Esophagus squamous epithelium (tissue), 5 donors: ENCODE data around the gene EBNA1BP2. TPM values are rescaled to one million over a fixed set of nuclear protein-coding genes. Genes with fewer than 3 reads are reported as not detected.
"Not testable (repeated sequence)": the region's sequence is repeated elsewhere in the genome, so short reads cannot be mapped to it uniquely, and the experiment has no call there.

ENCODE experiments used
- DNase-seq: peaks from one replicate; lab custom pipeline; 2025; lab: John Stamatoyannopoulos, UW
- H3K27ac ChIP-seq, 4 donors: fragments of 200-600 bp; sonication (generic); one replicate each; pipeline ENCODE4 v1.5.1; 2016 to 2019; ENCODE audit warnings: mild to moderate bottlenecking in 1 of 4
- H3K27me3 ChIP-seq, 4 donors: fragments of 200-600 bp; sonication (generic); 1 replicate in 3 of 4; 2 replicates in 1 of 4; pipeline versions ENCODE4 v1.5.1 to v1.6.0; 2017 to 2021; ENCODE audit warnings: antibody characterized with exemption in 1 of 4
- H3K36me3 ChIP-seq, 3 donors: fragments of 200-600 bp; sonication (generic); one replicate each; pipeline ENCODE4 v1.5.1; 2016 to 2019
- H3K4me1 ChIP-seq, 3 donors: fragments of 200-600 bp; sonication (generic); one replicate each; pipeline ENCODE4 v1.5.1; 2017 to 2019
- H3K4me3 ChIP-seq, 4 donors: fragments of 200-600 bp; sonication (generic); 1 replicate in 3 of 4; 2 replicates in 1 of 4; pipeline ENCODE4 v1.5.1; 2016 to 2019; ENCODE audit warnings: mild to moderate bottlenecking in 2 of 4, moderate library complexity in 1 of 4
- H3K9me3 ChIP-seq, 3 donors: fragments of 200-600 bp; sonication (generic); one replicate each; pipeline ENCODE4 v1.5.1; 2016 to 2019
- CTCF ChIP-seq, 6 experiments: fragments of 450-650 bp in 4 of 6; fragments of 200-600 bp in 2 of 6; sonication (generic) in 2 of 6; IDR thresholded peaks; one replicate each; pipeline ENCODE4 v1.5.1; 2016 to 2019; ENCODE audit warnings: antibody characterized with exemption in 6 of 6, mild to moderate bottlenecking in 4 of 6, moderate library complexity in 4 of 6
- POLR2A ChIP-seq, 4 donors: fragments of 450-650 bp; IDR thresholded peaks; one replicate each; pipeline ENCODE4 v1.6.1; 2017; ENCODE audit warnings: antibody characterized with exemption in 4 of 4, mild to moderate bottlenecking in 4 of 4, moderate library complexity in 3 of 4
- WGBS, 2 donors: methylation state at CpG; one replicate each; pipeline ENCODE4 v1.1.5; 2018; 5-methylcytosine and 5-hydroxymethylcytosine counted together
- intact Hi-C: fragments of 100-400 bp; cut with DNase I; formaldehyde crosslinking; loops from one replicate; pipeline ENCODE4 v1.15.0; 2022
- total RNA-seq, 4 donors: library from RNA; depleted of rRNA; stranded (reverse); fragments of >200 nt; gene quantifications; one replicate each; pipeline ENCODE4 v1.1.0, GENCODE V29; 2016
- donor health status: DM: yes; HTN: yes; CAD: no.

Gene EBNA1BP2
- total RNA-seq, 4 donors from 2014 or later, result 44.4 to 99.3 (median 60.7) TPM

- WGBS, 2 donors, result 27 to 52% methylated on average over 7 of the region's 7 CpGs
- peaks cover 0 to 37% (median 0%) of the 10 kb centered on the region in 4 donors for H3K27me3 ChIP-seq
- H3K4me3 ChIP-seq, result no peak overlapping the region
- H3K36me3 ChIP-seq, result no peaks in the 10 kb centered on the region
- no peak for DNase-seq
- peaks cover 0 to 16% (median 7%) of the 10 kb centered on the region in 3 donors for H3K4me1 ChIP-seq
- H3K27ac ChIP-seq, result no peak overlapping the region
- no peak for TF ChIP-seq POLR2A (IDR thresholded peaks at IDR 0.05)
- TF ChIP-seq CTCF (IDR thresholded peaks at IDR 0.05), result peak in 1 of 6 experiments; percentile 29
- peaks cover 0 to 5% (median 0%) of the 10 kb centered on the region in 3 donors for H3K9me3 ChIP-seq
- intact Hi-C loops, result no loop called here
These were observed 28.6 kb downstream of the EBNA1BP2 start for GRCh38 chr1:43143441-43143888.

GRCh38 chr1:43140583-43140982 is 31.5 kb downstream of the EBNA1BP2 start:
- Histone ChIP-seq H3K27ac (no peak overlapping the region), H3K36me3 (no peaks in the 10 kb centered on the region), H3K27me3 (peaks cover 0 to 21% (median 0%) of the 10 kb centered on the region in 4 donors), H3K9me3 (peaks cover 0 to 5% (median 0%) of the 10 kb centered on the region in 3 donors), H3K4me1 (peaks cover 0 to 12% (median 0%) of the 10 kb centered on the region in 3 donors), H3K4me3 (no peak overlapping the region)
- intact Hi-C loops, result no loop called here
- 91% methylated on average over 4 of the region's 4 CpGs for WGBS, 2 donors
- TF ChIP-seq CTCF (IDR thresholded peaks at IDR 0.05) (no peak), POLR2A (IDR thresholded peaks at IDR 0.05) (no peak)
- no peak for DNase-seq

GRCh38 chr1:43140010-43140409 is 32.1 kb downstream of the EBNA1BP2 start:
- no peaks in the 10 kb centered on the region for H3K36me3 ChIP-seq
- H3K27ac ChIP-seq, result no peak overlapping the region
- peaks cover 0 to 18% (median 0%) of the 10 kb centered on the region in 3 donors for H3K4me1 ChIP-seq
- intact Hi-C loops, result no loop called here
- H3K27me3 ChIP-seq, result peaks cover 0 to 17% (median 0%) of the 10 kb centered on the region in 4 donors
- no peak overlapping the region for H3K4me3 ChIP-seq
- H3K9me3 ChIP-seq, result peaks cover 0 to 5% (median 0%) of the 10 kb centered on the region in 3 donors
- no peak for DNase-seq
- TF ChIP-seq POLR2A (IDR thresholded peaks at IDR 0.05) (no peak), CTCF (IDR thresholded peaks at IDR 0.05) (no peak)

GRCh38 chr1:43139295-43139694 is 32.8 kb downstream of the EBNA1BP2 start:
- H3K9me3 ChIP-seq, intact Hi-C loops, H3K36me3 ChIP-seq, DNase-seq, H3K27ac ChIP-seq, H3K4me3 ChIP-seq: not testable (repeated sequence)
- peaks cover 0 to 21% (median 0%) of the 10 kb centered on the region in 3 donors for H3K4me1 ChIP-seq
- 88 to 92% methylated on average over 8 of the region's 8 CpGs for WGBS, 2 donors
- peaks cover 0 to 10% (median 0%) of the 10 kb centered on the region in 4 donors for H3K27me3 ChIP-seq

- Histone ChIP-seq H3K27ac (no peak overlapping the region), H3K9me3 (peaks cover 0 to 5% (median 0%) of the 10 kb centered on the region in 3 donors), H3K27me3 (peaks cover 0 to 3% (median 0%) of the 10 kb centered on the region in 4 donors), H3K4me3 (no peak overlapping the region), H3K4me1 (peaks cover 0 to 25% (median 0%) of the 10 kb centered on the region in 3 donors), H3K36me3 (no peaks in the 10 kb centered on the region)
- WGBS, 2 donors, result 83 to 85% methylated on average over 5 to 7 of the region's 7 CpGs
- DNase-seq, result no peak
- intact Hi-C loops, result no loop called here
- TF ChIP-seq CTCF (IDR thresholded peaks at IDR 0.05), result no peak
- no peak for TF ChIP-seq POLR2A (IDR thresholded peaks at IDR 0.05)
These were observed 34.5 kb downstream of the EBNA1BP2 start for GRCh38 chr1:43137445-43138052.
